Neural cell (in vitro differentiated cells): ENCODE measurements around the gene USP34. TPM values are rescaled to one million over a fixed set of nuclear protein-coding genes. Genes with fewer than 3 reads are reported as not detected.

Source experiments
- H2AFZ ChIP-seq: fragments of 200-600, 300-800 bp; sonication (generic), shearing (Covaris generic); 2 replicates; pipeline ENCODE4 v1.6.0; 2014; ENCODE audit warnings: low read depth, mild to moderate bottlenecking, antibody characterized with exemption, low read length, moderate library complexity
- H3F3A ChIP-seq: fragments of 200-600 bp; shearing (Covaris generic); 2 replicates; pipeline ENCODE4 v1.6.1; 2016; ENCODE audit warnings: mild to moderate bottlenecking, moderate library complexity, mixed read lengths, antibody characterized with exemption, low read length; ENCODE audit not compliant: insufficient read depth, poor library complexity, severe bottlenecking
- H3K27ac ChIP-seq: fragments of 200-600, 300-800 bp; sonication (generic), shearing (Covaris generic); 2 replicates; pipeline ENCODE4 v1.5.1; 2014; ENCODE audit warnings: mild to moderate bottlenecking, low read length, moderate library complexity
- H3K27me3 ChIP-seq: fragments of 300-800, 200-600 bp; sonication (generic), shearing (Covaris generic); 2 replicates; pipeline ENCODE4 v1.6.0; 2014; ENCODE audit warnings: mild to moderate bottlenecking, low read depth, low read length, moderate library complexity; ENCODE audit not compliant: insufficient read depth
- H3K36me3 ChIP-seq: fragments of 300-800, 200-600 bp; sonication (generic), shearing (Covaris generic); 2 replicates; pipeline ENCODE4 v1.5.1; 2014; ENCODE audit warnings: mild to moderate bottlenecking, antibody characterized with exemption, low read length, moderate library complexity; ENCODE audit not compliant: insufficient read depth
- H3K4me2 ChIP-seq: fragments of 300-800, 200-600 bp; sonication (generic), shearing (Covaris generic); 2 replicates; pipeline ENCODE4 v1.6.0; 2014; ENCODE audit warnings: mild to moderate bottlenecking, low read length
- H3K4me3 ChIP-seq: fragments of 300-800, 200-600 bp; sonication (generic), shearing (Covaris generic); 2 replicates; pipeline ENCODE4 v1.5.1; 2014; ENCODE audit warnings: mild to moderate bottlenecking, low read length, moderate library complexity
- H3K79me2 ChIP-seq: fragments of 200-600 bp; shearing (Covaris generic); replicated peaks from 2 replicates; pipeline ENCODE4 v1.6.0; 2014; ENCODE audit warnings: mild to moderate bottlenecking, low read length, moderate library complexity; ENCODE audit not compliant: insufficient read depth
- H3K9ac ChIP-seq: fragments of 300-800, 200-600 bp; sonication (generic), shearing (Covaris generic); 2 replicates; pipeline ENCODE4 v1.6.1; 2016; ENCODE audit warnings: mild to moderate bottlenecking, low read length, mixed read lengths
- H3K9me2 ChIP-seq: fragments of 200-600 bp; shearing (Covaris generic); 2 replicates; pipeline ENCODE4 v1.6.1; 2016; ENCODE audit warnings: mild to moderate bottlenecking, low read length, mixed read lengths; ENCODE audit not compliant: insufficient read depth
- H3K9me3 ChIP-seq: fragments of 200-600, 300-800 bp; sonication (generic), shearing (Covaris generic); 2 replicates; pipeline ENCODE4 v1.6.1; 2016; ENCODE audit warnings: mild to moderate bottlenecking, mixed run types, low read length, moderate library complexity, mixed read lengths
- H4K20me1 ChIP-seq: fragments of 200-600 bp; shearing (Covaris generic); 2 replicates; pipeline ENCODE4 v1.6.1; 2016; ENCODE audit warnings: mild to moderate bottlenecking, mixed run types; ENCODE audit not compliant: insufficient read depth
- CTCF ChIP-seq: fragments of 450-650 bp; IDR thresholded peaks from 2 replicates; pipeline ENCODE4 v1.5.1; 2014; ENCODE audit warnings: antibody characterized with exemption, mild to moderate bottlenecking, moderate library complexity; ENCODE audit not compliant: poor library complexity, severe bottlenecking
- EP300 ChIP-seq: fragments of 450-650 bp; conservative IDR thresholded peaks from 2 replicates; pipeline ENCODE4 v1.6.1; 2014; ENCODE audit warnings: antibody characterized with exemption, mild to moderate bottlenecking, moderate library complexity; ENCODE audit not compliant: poor library complexity, severe bottlenecking
- EZH2 ChIP-seq: fragments of 200-600, 300-800 bp; shearing (Covaris generic), sonication (generic); IDR thresholded peaks from 2 replicates; pipeline ENCODE4 v1.6.1; 2014; ENCODE audit warnings: antibody characterized with exemption, low read length, borderline replicate concordance, mild to moderate bottlenecking; ENCODE audit not compliant: insufficient read depth, poor library complexity, severe bottlenecking
- MXI1 ChIP-seq: fragments of 450-650 bp; conservative IDR thresholded peaks from 2 replicates; pipeline ENCODE4 v1.6.1; 2014; ENCODE audit warnings: antibody characterized with exemption, mild to moderate bottlenecking; ENCODE audit not compliant: poor library complexity, severe bottlenecking
- POLR2AphosphoS5 ChIP-seq: IDR thresholded peaks from 2 replicates; pipeline ENCODE4 v1.6.1; 2012
- RAD21 ChIP-seq: fragments of 450-650 bp; conservative IDR thresholded peaks from 2 replicates; pipeline ENCODE4 v1.6.1; 2014; ENCODE audit warnings: antibody characterized with exemption, mild to moderate bottlenecking, moderate library complexity
- REST ChIP-seq: IDR thresholded peaks from 2 replicates; pipeline ENCODE4 v1.6.1; 2012; ENCODE audit warnings: borderline replicate concordance
- SMC3 ChIP-seq: fragments of 450-650 bp; conservative IDR thresholded peaks from 2 replicates; pipeline ENCODE4 v1.6.1; 2014; ENCODE audit warnings: antibody characterized with exemption, mild to moderate bottlenecking, moderate library complexity; ENCODE audit not compliant: poor library complexity
- TAF1 ChIP-seq: IDR thresholded peaks from 2 replicates; pipeline ENCODE4 v1.6.1; 2012; ENCODE audit warnings: low read depth
- polyA plus RNA-seq: library from polyadenylated mRNA; depleted of rRNA; stranded (reverse); fragments of >200 nt; gene quantifications from 2 replicates; pipeline ENCODE4 v1.2.3, GENCODE V29; 2014

Gene USP34
- polyA plus RNA-seq, 1 donor from 2014 or later = 87.9 TPM

- H3K36me3 ChIP-seq = peaks cover 21% of the 10 kb centered on the region
- no peak overlapping the region for H3K27ac ChIP-seq
- no peak overlapping the region for H2AFZ ChIP-seq
- H3F3A ChIP-seq = no peaks in the 10 kb centered on the region
- H3K9me3 ChIP-seq = no peaks in the 10 kb centered on the region
- H3K9me2 ChIP-seq = no peaks in the 10 kb centered on the region
- no peak overlapping the region for H3K9ac ChIP-seq
- no peak overlapping the region for H3K4me3 ChIP-seq
- H3K27me3 ChIP-seq = no peaks in the 10 kb centered on the region
- H4K20me1 ChIP-seq = no peaks in the 10 kb centered on the region
- H3K79me2 ChIP-seq = no peaks in the 10 kb centered on the region
- TF ChIP-seq EZH2 (no peak), MXI1 (no peak), RAD21 (no peak), EP300 (no peak), POLR2AphosphoS5 (no peak), REST (no peak), CTCF (no peak), TAF1 (no peak), SMC3 (no peak)
- no peak overlapping the region for H3K4me2 ChIP-seq
These were observed 252.6 kb downstream of the USP34 start for GRCh38 chr2:61218076-61218816.

GRCh38 chr2:61214171-61214570 lies 256.7 kb downstream of the USP34 start:
- Histone ChIP-seq H3K9me2 (no peaks in the 10 kb centered on the region), H3K36me3 (peaks cover 15% of the 10 kb centered on the region), H4K20me1 (no peaks in the 10 kb centered on the region), H3F3A (no peaks in the 10 kb centered on the region), H2AFZ (no peak overlapping the region), H3K9me3 (no peaks in the 10 kb centered on the region), H3K4me3 (no peak overlapping the region), H3K27ac (no peak overlapping the region), H3K4me2 (no peak overlapping the region), H3K79me2 (no peaks in the 10 kb centered on the region), H3K9ac (no peak overlapping the region), H3K27me3 (no peaks in the 10 kb centered on the region)
- no peak for TF ChIP-seq REST
- TF ChIP-seq EZH2 = no peak
- TF ChIP-seq CTCF = no peak
- TF ChIP-seq TAF1 = no peak
- TF ChIP-seq RAD21 = no peak
- no peak for TF ChIP-seq POLR2AphosphoS5
- no peak for TF ChIP-seq MXI1
- TF ChIP-seq SMC3 = no peak
- no peak for TF ChIP-seq EP300
